ENCODE measurements around the gene MDFIC. TPM values are rescaled to one million over a fixed set of nuclear protein-coding genes. Genes with fewer than 3 reads are reported as not detected.

The MDFIC gene
- total RNA-seq, 1 donor from 2014 or later, result 7.1 TPM

- Histone ChIP-seq H3K27me3 (peaks cover 12% of the 10 kb centered on the region), H3K4me3 (no peak overlapping the region), H3K36me3 (no peaks in the 10 kb centered on the region), H3F3A (ENCODE audit: low read depth) (no peaks in the 10 kb centered on the region), H4K20me1 (ENCODE audit: low read depth) (no peaks in the 10 kb centered on the region), H3K4me2 (no peak overlapping the region), H2AFZ (replicated peaks) (no peak overlapping the region), H3K27ac (no peak overlapping the region), H3K79me2 (ENCODE audit: low read depth) (no peaks in the 10 kb centered on the region), H3K9ac (no peak overlapping the region), H3K9me3 (ENCODE audit: low read depth) (no peaks in the 10 kb centered on the region), H3K4me1 (peaks cover 28% of the 10 kb centered on the region)
- Mint-ChIP-seq H3K4me3 (no peak overlapping the region), H3K9me3 (no peaks in the 10 kb centered on the region), H3K27ac (no peak overlapping the region), H3K27me3 (ENCODE audit: insufficient read depth, low read depth) (no peaks in the 10 kb centered on the region), H3K4me1 (peaks cover 49% of the 10 kb centered on the region), H3K36me3 (no peaks in the 10 kb centered on the region)
- TF ChIP-seq EZH2phosphoT487 (IDR thresholded peaks at IDR 0.05), result no peak
- TF ChIP-seq, protein P1, sequence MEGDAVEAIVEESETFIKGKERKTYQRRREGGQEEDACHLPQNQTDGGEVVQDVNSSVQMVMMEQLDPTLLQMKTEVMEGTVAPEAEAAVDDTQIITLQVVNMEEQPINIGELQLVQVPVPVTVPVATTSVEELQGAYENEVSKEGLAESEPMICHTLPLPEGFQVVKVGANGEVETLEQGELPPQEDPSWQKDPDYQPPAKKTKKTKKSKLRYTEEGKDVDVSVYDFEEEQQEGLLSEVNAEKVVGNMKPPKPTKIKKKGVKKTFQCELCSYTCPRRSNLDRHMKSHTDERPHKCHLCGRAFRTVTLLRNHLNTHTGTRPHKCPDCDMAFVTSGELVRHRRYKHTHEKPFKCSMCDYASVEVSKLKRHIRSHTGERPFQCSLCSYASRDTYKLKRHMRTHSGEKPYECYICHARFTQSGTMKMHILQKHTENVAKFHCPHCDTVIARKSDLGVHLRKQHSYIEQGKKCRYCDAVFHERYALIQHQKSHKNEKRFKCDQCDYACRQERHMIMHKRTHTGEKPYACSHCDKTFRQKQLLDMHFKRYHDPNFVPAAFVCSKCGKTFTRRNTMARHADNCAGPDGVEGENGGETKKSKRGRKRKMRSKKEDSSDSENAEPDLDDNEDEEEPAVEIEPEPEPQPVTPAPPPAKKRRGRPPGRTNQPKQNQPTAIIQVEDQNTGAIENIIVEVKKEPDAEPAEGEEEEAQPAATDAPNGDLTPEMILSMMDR (IDR thresholded peaks at IDR 0.05), result no peak
- no peak for TF ChIP-seq EZH2 (IDR thresholded peaks at IDR 0.05)
- no peak for DNase-seq (ENCODE audit: low spot score)
Observed at GRCh38 chr7:115005251-115005650, 83.4 kb downstream of the MDFIC start.

DNA sequence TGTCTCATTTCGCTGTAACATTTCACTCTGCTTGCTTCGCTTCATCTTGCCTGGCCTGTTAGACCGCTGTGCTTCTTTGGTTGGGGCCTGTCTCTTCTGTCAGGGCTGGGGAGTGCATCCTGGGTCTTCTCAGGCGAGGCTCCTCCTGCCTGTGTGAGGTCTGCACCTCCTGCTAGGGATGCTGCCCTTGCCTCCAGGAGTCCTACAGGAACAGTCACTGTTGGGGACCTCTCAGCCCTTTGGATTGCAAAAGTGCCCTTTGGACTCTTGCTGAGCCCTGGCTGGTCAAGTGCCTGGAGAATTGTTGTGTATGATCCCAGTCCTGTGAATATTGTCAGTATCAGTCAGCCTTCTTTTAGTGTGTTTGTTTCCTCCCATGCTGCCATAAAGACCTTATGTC, 84.1 kb downstream of the MDFIC start:
- TF ChIP-seq, protein P1 (IDR thresholded peaks at IDR 0.05), result no peak
- TF ChIP-seq EZH2 (IDR thresholded peaks at IDR 0.05) (no peak), EZH2phosphoT487 (IDR thresholded peaks at IDR 0.05) (no peak)
- no peaks in the 10 kb centered on the region for H3K36me3 Mint-ChIP-seq
- peaks cover 49% of the 10 kb centered on the region for H3K4me1 Mint-ChIP-seq
- Histone ChIP-seq H3K4me1 (peaks cover 28% of the 10 kb centered on the region), H3K9ac (no peak overlapping the region), H3K79me2 (ENCODE audit: low read depth) (no peaks in the 10 kb centered on the region), H3F3A (ENCODE audit: low read depth) (no peaks in the 10 kb centered on the region), H3K27ac (no peak overlapping the region), H3K36me3 (no peaks in the 10 kb centered on the region), H2AFZ (replicated peaks) (no peak overlapping the region), H3K27me3 (peaks cover 12% of the 10 kb centered on the region), H3K9me3 (ENCODE audit: low read depth) (no peaks in the 10 kb centered on the region), H4K20me1 (ENCODE audit: low read depth) (no peaks in the 10 kb centered on the region), H3K4me2 (no peak overlapping the region), H3K4me3 (no peak overlapping the region)
- H3K4me3 Mint-ChIP-seq, result no peak overlapping the region
- H3K27ac Mint-ChIP-seq, result no peak overlapping the region
- H3K9me3 Mint-ChIP-seq, result no peaks in the 10 kb centered on the region
- peak; percentile 46 for DNase-seq (ENCODE audit: low spot score)
- H3K27me3 Mint-ChIP-seq (ENCODE audit: insufficient read depth, low read depth), result no peaks in the 10 kb centered on the region

DNA sequence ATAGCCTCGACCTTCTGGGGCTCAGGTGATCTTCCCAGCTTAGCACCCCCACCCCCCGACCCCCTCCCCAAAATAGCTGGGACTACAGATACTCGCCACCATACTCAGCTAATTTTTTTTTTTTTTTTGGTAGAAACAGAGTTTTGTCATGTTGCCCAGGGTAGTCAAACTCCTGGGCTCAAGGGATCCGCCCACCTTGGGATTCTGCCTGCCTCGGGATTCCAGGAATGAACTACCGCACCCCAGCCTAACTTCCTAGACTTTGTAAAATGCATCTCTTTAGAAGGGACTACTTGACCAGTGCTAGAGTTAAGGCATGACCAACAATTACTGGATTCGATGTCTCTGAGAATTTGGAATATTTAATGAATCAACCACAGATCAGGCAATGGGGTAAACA, 85.9 kb downstream of the MDFIC start:
- Histone ChIP-seq H3K27me3 (peaks cover 12% of the 10 kb centered on the region), H3K4me3 (no peak overlapping the region), H3K4me1 (peaks cover 28% of the 10 kb centered on the region), H3K79me2 (ENCODE audit: low read depth) (no peaks in the 10 kb centered on the region), H4K20me1 (ENCODE audit: low read depth) (no peaks in the 10 kb centered on the region), H3K9ac (no peak overlapping the region), H3K9me3 (ENCODE audit: low read depth) (no peaks in the 10 kb centered on the region), H3F3A (ENCODE audit: low read depth) (no peaks in the 10 kb centered on the region), H3K4me2 (no peak overlapping the region), H3K36me3 (no peaks in the 10 kb centered on the region), H3K27ac (no peak overlapping the region), H2AFZ (replicated peaks) (no peak overlapping the region)
- H3K9me3 Mint-ChIP-seq, result no peaks in the 10 kb centered on the region
- no peak overlapping the region for H3K4me3 Mint-ChIP-seq
- no peak for DNase-seq (ENCODE audit: low spot score)
- H3K27me3 Mint-ChIP-seq (ENCODE audit: insufficient read depth, low read depth), result no peaks in the 10 kb centered on the region
- H3K27ac Mint-ChIP-seq, result no peak overlapping the region
- no peaks in the 10 kb centered on the region for H3K36me3 Mint-ChIP-seq
- peaks cover 49% of the 10 kb centered on the region for H3K4me1 Mint-ChIP-seq
- TF ChIP-seq, protein P1 (IDR thresholded peaks at IDR 0.05), result no peak
- TF ChIP-seq EZH2 (IDR thresholded peaks at IDR 0.05) (no peak), EZH2phosphoT487 (IDR thresholded peaks at IDR 0.05) (no peak)
